GM23248 (cell line): ENCODE data around the gene ULK4.

ENCODE experiments used
- EZH2 ChIP-seq: fragments of 200-600 bp; sonication (generic); IDR thresholded peaks from 2 replicates; pipeline ENCODE4 v1.6.1; 2018; ENCODE audit warnings: antibody characterized with exemption, mild to moderate bottlenecking; ENCODE audit not compliant: insufficient read depth, poor library complexity, severe bottlenecking
- EZH2phosphoT487 ChIP-seq: fragments of 200-600 bp; sonication (generic); IDR thresholded peaks from 2 replicates; pipeline ENCODE4 v1.6.1; 2018; ENCODE audit warnings: antibody characterized with exemption, moderate library complexity, mild to moderate bottlenecking, low read depth; ENCODE audit not compliant: insufficient read depth

GRCh38 chr3:41932464-41932863 is 29.4 kb downstream of the ULK4 start:
- no peak for TF ChIP-seq EZH2
- TF ChIP-seq EZH2phosphoT487 = no peak
